ENCODE data around the gene C10orf53.

The C10orf53 gene

DNA sequence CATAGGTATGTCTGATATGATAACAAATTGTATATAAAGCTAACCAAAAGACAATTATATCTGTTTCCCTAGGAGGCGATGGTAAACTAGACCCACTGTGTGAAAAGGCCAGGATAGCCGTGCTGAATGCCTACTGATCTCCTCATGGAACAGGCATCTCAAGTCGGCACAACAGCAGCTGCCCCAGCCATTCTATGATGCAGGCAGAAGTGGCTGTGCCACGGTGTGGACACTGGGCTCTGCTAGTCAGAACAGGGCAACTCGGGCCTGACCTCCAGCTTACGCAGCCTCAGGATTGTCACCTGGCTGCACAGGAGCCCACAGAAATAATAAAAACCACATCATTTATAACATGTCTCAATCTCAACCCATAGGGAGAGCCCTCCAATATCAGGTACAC is 15.0 kb downstream of the C10orf53 start:
- no peak for DNase-seq
- Histone ChIP-seq H3K36me3 (ENCODE audit: insufficient read depth, low read length) (no peaks in the 10 kb centered on the region), H2AFZ (ENCODE audit: low read depth, low read length) (no peak overlapping the region), H3K27me3 (ENCODE audit: insufficient read depth, low read length, poor library complexity) (no peaks in the 10 kb centered on the region), H3K27ac (ENCODE audit: low read length) (no peak overlapping the region), H3K4me2 (ENCODE audit: insufficient read depth, low read length) (no peak overlapping the region), H3K4me1 (ENCODE audit: insufficient read depth, low read length) (no peaks in the 10 kb centered on the region), H3K4me3 (ENCODE audit: low read depth in 1 of 2, low read length in 2 of 2) (no peak overlapping the region), H3K9me3 (ENCODE audit: insufficient read depth, low read length, severe bottlenecking) (no peaks in the 10 kb centered on the region), H3K79me2 (ENCODE audit: insufficient read depth, low read length) (no peaks in the 10 kb centered on the region), H3K9ac (ENCODE audit: low read depth, low read length) (no peak overlapping the region), H4K20me1 (ENCODE audit: insufficient read depth, low read length) (no peaks in the 10 kb centered on the region)
- no peak for ATAC-seq (ENCODE audit: insufficient read depth, low read depth)
- TF ChIP-seq, protein P1, sequence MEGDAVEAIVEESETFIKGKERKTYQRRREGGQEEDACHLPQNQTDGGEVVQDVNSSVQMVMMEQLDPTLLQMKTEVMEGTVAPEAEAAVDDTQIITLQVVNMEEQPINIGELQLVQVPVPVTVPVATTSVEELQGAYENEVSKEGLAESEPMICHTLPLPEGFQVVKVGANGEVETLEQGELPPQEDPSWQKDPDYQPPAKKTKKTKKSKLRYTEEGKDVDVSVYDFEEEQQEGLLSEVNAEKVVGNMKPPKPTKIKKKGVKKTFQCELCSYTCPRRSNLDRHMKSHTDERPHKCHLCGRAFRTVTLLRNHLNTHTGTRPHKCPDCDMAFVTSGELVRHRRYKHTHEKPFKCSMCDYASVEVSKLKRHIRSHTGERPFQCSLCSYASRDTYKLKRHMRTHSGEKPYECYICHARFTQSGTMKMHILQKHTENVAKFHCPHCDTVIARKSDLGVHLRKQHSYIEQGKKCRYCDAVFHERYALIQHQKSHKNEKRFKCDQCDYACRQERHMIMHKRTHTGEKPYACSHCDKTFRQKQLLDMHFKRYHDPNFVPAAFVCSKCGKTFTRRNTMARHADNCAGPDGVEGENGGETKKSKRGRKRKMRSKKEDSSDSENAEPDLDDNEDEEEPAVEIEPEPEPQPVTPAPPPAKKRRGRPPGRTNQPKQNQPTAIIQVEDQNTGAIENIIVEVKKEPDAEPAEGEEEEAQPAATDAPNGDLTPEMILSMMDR (IDR thresholded peaks at IDR 0.05; ENCODE audit: borderline replicate concordance, extremely low read depth, low read length, poor library complexity, severe bottlenecking): no peak
- no peak for TF ChIP-seq EZH2 (IDR thresholded peaks at IDR 0.05; ENCODE audit: borderline replicate concordance, low read depth, low read length, severe bottlenecking)

- no peak for DNase-seq
- no peak for ATAC-seq (ENCODE audit: insufficient read depth, low read depth)
- Histone ChIP-seq H3K79me2 (ENCODE audit: insufficient read depth, low read length) (no peaks in the 10 kb centered on the region), H3K4me2 (ENCODE audit: insufficient read depth, low read length) (no peak overlapping the region), H3K4me1 (ENCODE audit: insufficient read depth, low read length) (no peaks in the 10 kb centered on the region), H3K27me3 (ENCODE audit: insufficient read depth, low read length, poor library complexity) (no peaks in the 10 kb centered on the region), H3K9me3 (ENCODE audit: insufficient read depth, low read length, severe bottlenecking) (no peaks in the 10 kb centered on the region), H2AFZ (ENCODE audit: low read depth, low read length) (no peak overlapping the region), H3K9ac (ENCODE audit: low read depth, low read length) (no peak overlapping the region), H3K4me3 (ENCODE audit: low read depth in 1 of 2, low read length in 2 of 2) (no peak overlapping the region), H3K27ac (ENCODE audit: low read length) (no peak overlapping the region), H4K20me1 (ENCODE audit: insufficient read depth, low read length) (no peaks in the 10 kb centered on the region), H3K36me3 (ENCODE audit: insufficient read depth, low read length) (no peaks in the 10 kb centered on the region)
- no peak for TF ChIP-seq EZH2 (IDR thresholded peaks at IDR 0.05; ENCODE audit: borderline replicate concordance, low read depth, low read length, severe bottlenecking)
- TF ChIP-seq, protein P1 (IDR thresholded peaks at IDR 0.05; ENCODE audit: borderline replicate concordance, extremely low read depth, low read length, poor library complexity, severe bottlenecking): no peak
These were observed 16.9 kb downstream of the C10orf53 start for GRCh38 chr10:49696311-49696710.

DNA sequence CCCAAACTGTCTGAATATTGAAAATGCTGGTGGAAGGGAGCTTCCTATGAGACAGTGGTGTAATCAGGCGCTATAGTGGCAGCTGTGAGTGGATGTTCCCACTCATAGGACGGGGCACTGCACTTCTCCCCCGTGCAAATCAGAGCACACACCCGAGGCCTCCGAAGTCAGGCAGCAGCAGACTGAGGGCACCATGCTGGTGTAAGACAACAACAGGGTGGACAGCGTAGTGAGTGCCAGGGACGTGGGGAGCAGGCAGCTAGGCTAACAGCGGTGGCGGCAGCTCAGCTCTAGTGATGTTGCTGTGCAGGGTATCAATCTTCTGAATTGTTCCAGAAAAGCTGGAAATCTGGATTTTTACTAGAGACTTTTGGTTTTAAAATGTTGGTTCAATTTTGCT is 19.2 kb downstream of the C10orf53 start:
- Histone ChIP-seq H3K9me3 (ENCODE audit: insufficient read depth, low read length, severe bottlenecking) (peaks cover 3% of the 10 kb centered on the region), H3K4me3 (ENCODE audit: low read depth in 1 of 2, low read length in 2 of 2) (no peak overlapping the region), H4K20me1 (ENCODE audit: insufficient read depth, low read length) (no peaks in the 10 kb centered on the region), H3K79me2 (ENCODE audit: insufficient read depth, low read length) (no peaks in the 10 kb centered on the region), H2AFZ (ENCODE audit: low read depth, low read length) (no peak overlapping the region), H3K4me1 (ENCODE audit: insufficient read depth, low read length) (no peaks in the 10 kb centered on the region), H3K27ac (ENCODE audit: low read length) (no peak overlapping the region), H3K4me2 (ENCODE audit: insufficient read depth, low read length) (no peak overlapping the region), H3K27me3 (ENCODE audit: insufficient read depth, low read length, poor library complexity) (no peaks in the 10 kb centered on the region), H3K36me3 (ENCODE audit: insufficient read depth, low read length) (no peaks in the 10 kb centered on the region), H3K9ac (ENCODE audit: low read depth, low read length) (no peak overlapping the region)
- no peak for TF ChIP-seq EZH2 (IDR thresholded peaks at IDR 0.05; ENCODE audit: borderline replicate concordance, low read depth, low read length, severe bottlenecking)
- TF ChIP-seq, protein P1 (IDR thresholded peaks at IDR 0.05; ENCODE audit: borderline replicate concordance, extremely low read depth, low read length, poor library complexity, severe bottlenecking): no peak
- no peak for DNase-seq
- no peak for ATAC-seq (ENCODE audit: insufficient read depth, low read depth)

GRCh38 chr10:49700211-49700610 is 20.8 kb downstream of the C10orf53 start:
- ATAC-seq (ENCODE audit: insufficient read depth, low read depth): no peak
- Histone ChIP-seq H3K79me2 (ENCODE audit: insufficient read depth, low read length) (no peaks in the 10 kb centered on the region), H3K9me3 (ENCODE audit: insufficient read depth, low read length, severe bottlenecking) (peaks cover 3% of the 10 kb centered on the region), H3K9ac (ENCODE audit: low read depth, low read length) (no peak overlapping the region), H4K20me1 (ENCODE audit: insufficient read depth, low read length) (no peaks in the 10 kb centered on the region), H3K4me3 (ENCODE audit: low read depth in 1 of 2, low read length in 2 of 2) (no peak overlapping the region), H2AFZ (ENCODE audit: low read depth, low read length) (no peak overlapping the region), H3K27ac (ENCODE audit: low read length) (no peak overlapping the region), H3K36me3 (ENCODE audit: insufficient read depth, low read length) (no peaks in the 10 kb centered on the region), H3K4me2 (ENCODE audit: insufficient read depth, low read length) (no peak overlapping the region), H3K4me1 (ENCODE audit: insufficient read depth, low read length) (no peaks in the 10 kb centered on the region), H3K27me3 (ENCODE audit: insufficient read depth, low read length, poor library complexity) (no peaks in the 10 kb centered on the region)
- TF ChIP-seq EZH2 (IDR thresholded peaks at IDR 0.05; ENCODE audit: borderline replicate concordance, low read depth, low read length, severe bottlenecking): no peak
- no peak for DNase-seq

Measured in DND-41 (cell line).